Testis (tissue), 3 donors: ENCODE data around the gene ABCG1. TPM values are rescaled to one million over a fixed set of nuclear protein-coding genes. Genes with fewer than 3 reads are reported as not detected.

ENCODE experiments used
- DNase-seq: peaks from one replicate; pipeline ENCODE4 v3.0.0-alpha.2; 2019
- H3K27ac ChIP-seq, 2 donors: fragments of 200-600 bp; sonication (generic); one replicate each; pipeline ENCODE4 v1.5.1; 2019
- H3K27me3 ChIP-seq: fragments of 200-600 bp; sonication (generic); one replicate; pipeline ENCODE4 v1.5.1; 2019
- H3K36me3 ChIP-seq: fragments of 200-600 bp; sonication (generic); one replicate; pipeline ENCODE4 v1.5.1; 2017; ENCODE audit warnings: low read depth; ENCODE audit errors: missing control alignments
- H3K4me1 ChIP-seq: fragments of 200-600 bp; sonication (generic); one replicate; pipeline ENCODE4 v1.5.1; 2019
- H3K4me3 ChIP-seq, 2 donors: fragments of 200-600 bp; sonication (generic); one replicate each; pipeline ENCODE4 v1.5.1; 2017 to 2019
- H3K9me3 ChIP-seq: fragments of 200-600 bp; sonication (generic); one replicate; pipeline ENCODE4 v1.5.1; 2017
- CTCF ChIP-seq, 3 experiments: fragments of 450-650 bp in 2 of 3; fragments of 200-600 bp in 1 of 3; sonication (generic) in 1 of 3; IDR thresholded peaks; one replicate each; pipeline ENCODE4 v1.5.1; 2016 to 2019; ENCODE audit warnings: antibody characterized with exemption in 3 of 3, mild to moderate bottlenecking in 2 of 3, moderate library complexity in 1 of 3
- POLR2A ChIP-seq: fragments of 450-650 bp; IDR thresholded peaks from one replicate; pipeline ENCODE4 v1.6.1; 2017; ENCODE audit warnings: antibody characterized with exemption, mild to moderate bottlenecking, moderate library complexity
- WGBS, 2 donors: methylation state at CpG; one replicate each; pipeline ENCODE4 v1.1.5; 2018; 5-methylcytosine and 5-hydroxymethylcytosine counted together
- intact Hi-C: fragments of 100-400 bp; cut with DNase I; formaldehyde crosslinking; loops from one replicate; pipeline ENCODE4 v1.15.1; 2023; ENCODE audit warnings: low total_unique reads
- polyA plus RNA-seq: library from polyadenylated mRNA; stranded (reverse); fragments of 350-450 nt; fragmentation: Illumina TruSeq; extraction: RNeasy Lipid Tissue Mini Kit (QIAGEN cat#74804); gene quantifications from one replicate; pipeline ENCODE4 v1.2.3, GENCODE V29; 2014; ENCODE audit warnings: low read depth, low replicate concordance; ENCODE audit not compliant: insufficient read depth
- total RNA-seq, 2 donors: library from RNA; depleted of rRNA; stranded (reverse); fragments of >200 nt; gene quantifications; one replicate each; pipeline ENCODE4 v1.2.3, GENCODE V29; 2016

ABCG1 gene
- total and polyA plus RNA-seq, 3 donors from 2014 or later = 4.6 to 5.9 (median 5.1) TPM

- no peaks in the 10 kb centered on the region for H3K36me3 ChIP-seq
- H3K4me3 ChIP-seq = no peak overlapping the region
- intact Hi-C loops = no loop called here
- 91 to 92% methylated on average over 12 of the region's 12 CpGs for WGBS, 2 donors
- H3K9me3 ChIP-seq = no peaks in the 10 kb centered on the region
- H3K27me3 ChIP-seq = no peaks in the 10 kb centered on the region
- H3K4me1 ChIP-seq = no peaks in the 10 kb centered on the region
- no peak overlapping the region for H3K27ac ChIP-seq
- no peak for DNase-seq
- TF ChIP-seq POLR2A = no peak
- no peak for TF ChIP-seq CTCF (IDR thresholded peaks at IDR 0.05)
Measured at GRCh38 chr21:42282715-42283114, 63.8 kb downstream of the ABCG1 start.

GRCh38 chr21:42285569-42286245 lies 66.8 kb downstream of the ABCG1 start:
- 92 to 94% methylated on average over 13 of the region's 13 CpGs for WGBS, 2 donors
- H3K36me3 ChIP-seq = no peaks in the 10 kb centered on the region
- DNase-seq = no peak
- no peaks in the 10 kb centered on the region for H3K4me1 ChIP-seq
- H3K4me3 ChIP-seq = no peak overlapping the region
- intact Hi-C loops = no loop called here
- TF ChIP-seq POLR2A (no peak), CTCF (IDR thresholded peaks at IDR 0.05) (no peak)
- no peaks in the 10 kb centered on the region for H3K27me3 ChIP-seq
- H3K27ac ChIP-seq = no peak overlapping the region
- H3K9me3 ChIP-seq = no peaks in the 10 kb centered on the region

- no peaks in the 10 kb centered on the region for H3K4me1 ChIP-seq
- no peak for DNase-seq
- intact Hi-C loops = no loop called here
- no peak overlapping the region for H3K4me3 ChIP-seq
- no peaks in the 10 kb centered on the region for H3K9me3 ChIP-seq
- H3K36me3 ChIP-seq = no peaks in the 10 kb centered on the region
- TF ChIP-seq CTCF (IDR thresholded peaks at IDR 0.05) (no peak), POLR2A (no peak)
- no peaks in the 10 kb centered on the region for H3K27me3 ChIP-seq
- no peak overlapping the region for H3K27ac ChIP-seq
- WGBS, 2 donors = 89 to 90% methylated on average over 12 of the region's 12 CpGs
Measured at GRCh38 chr21:42286416-42286815, 67.5 kb downstream of the ABCG1 start.

- DNase-seq = no peak
- no peak overlapping the region for H3K27ac ChIP-seq
- intact Hi-C loops = no loop called here
- TF ChIP-seq POLR2A (no peak), CTCF (IDR thresholded peaks at IDR 0.05) (no peak)
- 85 to 89% methylated on average over 34 to 36 of the region's 36 CpGs for WGBS, 2 donors
- no peaks in the 10 kb centered on the region for H3K27me3 ChIP-seq
- no peaks in the 10 kb centered on the region for H3K9me3 ChIP-seq
- H3K4me1 ChIP-seq = no peaks in the 10 kb centered on the region
- no peak overlapping the region for H3K4me3 ChIP-seq
- no peaks in the 10 kb centered on the region for H3K36me3 ChIP-seq
Measured at GRCh38 chr21:42287193-42288083, 68.5 kb downstream of the ABCG1 start.
